Measurements from ENCODE around the gene ARID5A. TPM values are rescaled to one million over a fixed set of nuclear protein-coding genes. Genes with fewer than 3 reads are reported as not detected.
"Not testable (repeated sequence)": the region's sequence is repeated elsewhere in the genome, so short reads cannot be mapped to it uniquely, and the experiment has no call there.

ARID5A gene
- total RNA-seq, 1 donor = 7.6 TPM

- peak; percentile 26 for DNase-seq (ENCODE audit: insufficient read length, low spot score, missing footprints)
- no peaks in the 10 kb centered on the region for H3K27me3 ChIP-seq (ENCODE audit: insufficient read depth, low read length)
- H3K27ac ChIP-seq (ENCODE audit: low read depth, low read length) = no peak overlapping the region
- no peak overlapping the region for H2AFZ ChIP-seq (ENCODE audit: low read length)
- no peak overlapping the region for H3K4me2 ChIP-seq (ENCODE audit: insufficient read depth, low read length)
- H4K20me1 ChIP-seq (ENCODE audit: insufficient read depth, low read length) = no peaks in the 10 kb centered on the region
- no peaks in the 10 kb centered on the region for H3K79me2 ChIP-seq (ENCODE audit: insufficient read depth, low read length)
- peaks cover 11% of the 10 kb centered on the region for H3K4me1 ChIP-seq (ENCODE audit: insufficient read depth, low read length)
- TF ChIP-seq CTCF (IDR thresholded peaks at IDR 0.05; ENCODE audit: extremely low read depth, low read depth, low read length) = no peak
- H3K36me3 ChIP-seq (ENCODE audit: insufficient read depth, low read length) = peaks cover 5% of the 10 kb centered on the region
- H3K9me3 ChIP-seq (ENCODE audit: low read depth, low read length) = no peaks in the 10 kb centered on the region
- no peak overlapping the region for H3K4me3 ChIP-seq (ENCODE audit: insufficient read depth, low read length)
These were observed 18.6 kb downstream of the ARID5A start for GRCh38 chr2:96555146-96555610.

GRCh38 chr2:96556441-96557330, 20.1 kb downstream of the ARID5A start:
- Histone ChIP-seq H3K4me3 (ENCODE audit: insufficient read depth, low read length) (no peak overlapping the region), H3K79me2 (ENCODE audit: insufficient read depth, low read length) (no peaks in the 10 kb centered on the region), H3K4me1 (ENCODE audit: insufficient read depth, low read length) (peaks cover 11% of the 10 kb centered on the region), H3K27me3 (ENCODE audit: insufficient read depth, low read length) (no peaks in the 10 kb centered on the region), H3K36me3 (ENCODE audit: insufficient read depth, low read length) (no peaks in the 10 kb centered on the region), H2AFZ (ENCODE audit: low read length) (peak overlapping the region; percentile 6), H3K27ac (ENCODE audit: low read depth, low read length) (peak overlapping the region; percentile 56), H4K20me1 (ENCODE audit: insufficient read depth, low read length) (no peaks in the 10 kb centered on the region), H3K4me2 (ENCODE audit: insufficient read depth, low read length) (no peak overlapping the region), H3K9me3 (ENCODE audit: low read depth, low read length) (no peaks in the 10 kb centered on the region)
- TF ChIP-seq CTCF (IDR thresholded peaks at IDR 0.05; ENCODE audit: extremely low read depth, low read depth, low read length) = no peak
- peak; percentile 91 for DNase-seq (ENCODE audit: insufficient read length, low spot score, missing footprints)

- DNase-seq (ENCODE audit: insufficient read length, low spot score, missing footprints) = peak; percentile 22
- H3K9me3 ChIP-seq (ENCODE audit: low read depth, low read length); H3K4me2 ChIP-seq (ENCODE audit: insufficient read depth, low read length); H4K20me1 ChIP-seq (ENCODE audit: insufficient read depth, low read length); H3K27me3 ChIP-seq (ENCODE audit: insufficient read depth, low read length); H2AFZ ChIP-seq (ENCODE audit: low read length); H3K36me3 ChIP-seq (ENCODE audit: insufficient read depth, low read length); H3K79me2 ChIP-seq (ENCODE audit: insufficient read depth, low read length); H3K4me3 ChIP-seq (ENCODE audit: insufficient read depth, low read length): not testable (repeated sequence)
- Histone ChIP-seq H3K27ac (ENCODE audit: low read depth, low read length) (peak overlapping the region; percentile 56), H3K4me1 (ENCODE audit: insufficient read depth, low read length) (peaks cover 11% of the 10 kb centered on the region)
These were observed 20.9 kb downstream of the ARID5A start for GRCh38 chr2:96557421-96557820.

GRCh38 chr2:96558061-96558460, 21.5 kb downstream of the ARID5A start:
- H4K20me1 ChIP-seq (ENCODE audit: insufficient read depth, low read length) = no peaks in the 10 kb centered on the region
- H3K36me3 ChIP-seq (ENCODE audit: insufficient read depth, low read length) = no peaks in the 10 kb centered on the region
- H2AFZ ChIP-seq (ENCODE audit: low read length) = no peak overlapping the region
- H3K9me3 ChIP-seq (ENCODE audit: low read depth, low read length) = no peaks in the 10 kb centered on the region
- no peak for TF ChIP-seq CTCF (IDR thresholded peaks at IDR 0.05; ENCODE audit: extremely low read depth, low read depth, low read length)
- no peak overlapping the region for H3K4me3 ChIP-seq (ENCODE audit: insufficient read depth, low read length)
- peaks cover 11% of the 10 kb centered on the region for H3K4me1 ChIP-seq (ENCODE audit: insufficient read depth, low read length)
- no peak overlapping the region for H3K27ac ChIP-seq (ENCODE audit: low read depth, low read length)
- no peak for DNase-seq (ENCODE audit: insufficient read length, low spot score, missing footprints)
- H3K4me2 ChIP-seq (ENCODE audit: insufficient read depth, low read length) = no peak overlapping the region
- no peaks in the 10 kb centered on the region for H3K27me3 ChIP-seq (ENCODE audit: insufficient read depth, low read length)
- H3K79me2 ChIP-seq (ENCODE audit: insufficient read depth, low read length) = no peaks in the 10 kb centered on the region
